CD4-positive, alpha-beta T cell treated with Interleukin-6 at 100 ng/mL for 8 hours (primary cell): ENCODE results near the gene MYBPC1.

Experiments
- DNase-seq: peaks from one replicate; pipeline ENCODE4 v3.0.0-alpha.2; 2020; ENCODE audit warnings: mixed read lengths, low spot score

Gene MYBPC1

GRCh38 chr12:101599771-101600484, 5.2 kb downstream of the MYBPC1 start:
- DNase-seq = no peak

- DNase-seq = no peak
Measured at GRCh38 chr12:101604132-101604531, 9.4 kb downstream of the MYBPC1 start.

DNA sequence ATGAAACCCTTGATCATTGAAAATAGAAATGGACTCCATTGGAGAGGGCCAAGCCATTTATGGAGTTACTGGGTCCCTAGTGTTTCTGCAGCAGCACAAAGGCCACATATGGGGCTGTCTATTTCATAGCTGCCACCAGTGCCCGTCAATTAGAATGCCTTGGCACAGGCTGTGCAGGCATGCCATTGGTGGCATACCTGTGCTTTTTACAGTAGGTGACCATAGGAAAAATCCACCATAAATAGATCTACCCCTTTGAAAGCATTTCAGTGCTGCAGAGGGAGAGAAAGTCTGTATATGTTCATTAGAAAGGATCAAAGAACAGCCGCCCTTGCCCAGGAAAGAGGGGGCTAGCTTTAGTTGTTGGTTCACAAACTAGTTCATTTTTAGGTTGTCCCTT, 13.1 kb downstream of the MYBPC1 start:
- DNase-seq = no peak

GRCh38 chr12:101608301-101609133, 13.7 kb downstream of the MYBPC1 start:
- no peak for DNase-seq

DNA sequence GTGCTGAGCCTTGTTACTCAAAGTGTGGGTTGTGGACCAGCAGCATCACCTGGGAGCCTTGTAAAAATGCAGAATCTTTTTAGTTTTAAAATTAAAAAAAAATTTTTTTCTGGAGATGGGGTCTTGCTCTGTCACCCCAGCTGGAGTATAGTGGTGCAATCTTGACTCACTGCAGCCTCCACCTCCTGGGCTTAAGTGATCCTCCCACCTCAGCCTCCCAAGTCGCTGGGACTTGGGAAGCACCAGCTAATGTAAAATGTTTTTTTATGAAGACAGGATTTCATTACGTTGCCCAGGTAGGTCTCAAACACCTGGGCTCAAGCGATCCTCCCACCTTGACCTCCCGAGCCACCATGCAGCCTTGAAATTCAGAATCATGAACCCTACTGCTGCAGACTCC, 14.4 kb downstream of the MYBPC1 start:
- no peak for DNase-seq

GRCh38 chr12:101612160-101612916, 17.6 kb downstream of the MYBPC1 start:
- DNase-seq = no peak

DNA sequence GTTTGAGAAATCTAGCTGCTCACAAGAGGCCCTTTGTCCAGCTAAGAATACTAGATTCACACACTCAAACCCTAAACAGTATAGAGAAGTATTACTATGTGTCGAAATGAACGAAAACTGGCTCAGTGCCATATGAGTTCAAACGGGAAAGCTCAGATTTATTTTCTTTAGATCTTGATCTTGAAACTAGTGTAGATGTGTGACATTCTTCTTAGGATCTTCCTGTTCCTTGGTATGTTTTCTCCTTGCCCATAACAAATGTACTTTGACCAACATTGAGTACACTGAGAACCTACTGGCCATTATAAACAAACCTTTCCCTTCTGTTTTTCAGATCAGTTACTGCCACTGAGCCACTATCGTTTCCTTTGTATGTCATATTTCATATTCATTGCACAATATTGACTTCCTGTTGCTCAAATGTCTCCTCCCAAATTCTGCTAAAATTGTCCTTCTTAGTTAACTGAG, 21.3 kb downstream of the MYBPC1 start:
- no peak for DNase-seq

DNA sequence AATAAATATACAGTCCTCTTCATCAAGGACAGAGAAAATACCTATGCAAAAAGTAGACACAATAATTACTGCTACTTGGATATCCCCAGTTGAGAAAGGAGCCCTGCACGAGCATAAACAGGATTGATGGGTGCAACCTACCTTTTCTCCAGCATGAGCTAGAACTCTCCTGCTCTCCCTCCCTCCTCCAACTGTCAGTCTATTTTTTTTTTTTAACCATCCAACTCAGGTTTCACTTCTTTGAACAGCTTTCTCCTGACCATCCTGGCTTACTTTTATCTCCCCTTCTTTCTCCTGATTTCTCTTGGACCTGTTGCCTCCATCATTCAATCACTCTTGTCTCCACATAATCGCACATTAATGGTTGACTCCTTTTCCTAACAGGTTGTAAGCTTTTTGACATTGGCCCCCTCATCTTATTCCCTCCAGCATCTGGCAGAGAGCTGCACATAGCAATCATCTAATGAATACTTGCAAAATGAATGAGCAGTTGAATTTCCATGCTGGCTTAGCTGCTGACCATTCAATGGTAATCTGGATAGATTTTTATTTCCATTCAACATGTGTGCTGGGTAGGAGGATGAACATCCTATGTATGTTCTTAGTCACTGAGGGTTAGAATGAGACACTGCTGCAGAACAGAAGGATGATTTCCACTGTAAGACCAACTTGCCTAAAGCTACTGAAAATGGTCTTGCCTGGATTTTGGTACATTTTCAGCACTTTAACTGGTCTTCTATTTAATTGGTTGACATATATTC, 24.4 kb downstream of the MYBPC1 start:
- DNase-seq = no peak

- DNase-seq = no peak
Measured at GRCh38 chr12:101619858-101620761, 25.3 kb downstream of the MYBPC1 start.

DNA sequence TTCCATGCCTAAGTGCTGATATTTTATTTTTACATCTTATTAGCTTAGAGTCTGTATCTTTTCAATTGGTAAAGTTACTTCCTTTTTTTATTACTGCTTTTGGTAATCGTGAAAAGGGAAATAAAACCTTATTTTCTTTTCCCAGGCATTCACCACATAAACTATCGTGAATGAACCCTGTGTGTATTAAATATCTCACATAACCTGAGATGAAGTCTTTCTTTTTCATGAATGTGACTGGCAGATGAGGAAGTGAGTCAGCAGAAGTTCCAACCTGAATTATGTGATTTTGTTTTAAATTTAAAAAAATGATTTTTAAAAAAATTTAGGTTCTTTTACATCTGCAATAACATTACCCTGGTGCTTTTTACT, 26.0 kb downstream of the MYBPC1 start:
- no peak for DNase-seq

- no peak for DNase-seq
Measured at GRCh38 chr12:101628676-101629075, 33.9 kb downstream of the MYBPC1 start.

DNA sequence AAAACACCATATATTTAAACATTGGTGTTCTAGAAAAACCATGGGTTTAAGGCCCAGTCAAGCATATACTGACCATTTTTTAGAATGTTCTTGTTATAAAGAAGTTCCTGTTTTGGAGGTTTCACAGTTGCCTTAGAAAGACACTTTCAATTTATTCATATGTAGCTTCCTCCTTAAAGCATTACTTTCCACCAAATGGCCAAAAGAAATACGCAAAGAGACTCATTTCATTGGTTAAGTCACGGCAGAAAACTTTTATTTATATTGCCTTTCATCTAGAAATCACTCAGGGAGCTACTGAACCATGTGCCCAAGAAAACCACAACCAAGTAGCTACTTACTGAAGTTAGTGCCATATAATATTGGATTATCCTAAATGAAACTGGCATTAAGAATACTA, 40.0 kb downstream of the MYBPC1 start:
- no peak for DNase-seq

- DNase-seq = no peak
Measured at GRCh38 chr12:101637936-101638335, 43.2 kb downstream of the MYBPC1 start.

DNA sequence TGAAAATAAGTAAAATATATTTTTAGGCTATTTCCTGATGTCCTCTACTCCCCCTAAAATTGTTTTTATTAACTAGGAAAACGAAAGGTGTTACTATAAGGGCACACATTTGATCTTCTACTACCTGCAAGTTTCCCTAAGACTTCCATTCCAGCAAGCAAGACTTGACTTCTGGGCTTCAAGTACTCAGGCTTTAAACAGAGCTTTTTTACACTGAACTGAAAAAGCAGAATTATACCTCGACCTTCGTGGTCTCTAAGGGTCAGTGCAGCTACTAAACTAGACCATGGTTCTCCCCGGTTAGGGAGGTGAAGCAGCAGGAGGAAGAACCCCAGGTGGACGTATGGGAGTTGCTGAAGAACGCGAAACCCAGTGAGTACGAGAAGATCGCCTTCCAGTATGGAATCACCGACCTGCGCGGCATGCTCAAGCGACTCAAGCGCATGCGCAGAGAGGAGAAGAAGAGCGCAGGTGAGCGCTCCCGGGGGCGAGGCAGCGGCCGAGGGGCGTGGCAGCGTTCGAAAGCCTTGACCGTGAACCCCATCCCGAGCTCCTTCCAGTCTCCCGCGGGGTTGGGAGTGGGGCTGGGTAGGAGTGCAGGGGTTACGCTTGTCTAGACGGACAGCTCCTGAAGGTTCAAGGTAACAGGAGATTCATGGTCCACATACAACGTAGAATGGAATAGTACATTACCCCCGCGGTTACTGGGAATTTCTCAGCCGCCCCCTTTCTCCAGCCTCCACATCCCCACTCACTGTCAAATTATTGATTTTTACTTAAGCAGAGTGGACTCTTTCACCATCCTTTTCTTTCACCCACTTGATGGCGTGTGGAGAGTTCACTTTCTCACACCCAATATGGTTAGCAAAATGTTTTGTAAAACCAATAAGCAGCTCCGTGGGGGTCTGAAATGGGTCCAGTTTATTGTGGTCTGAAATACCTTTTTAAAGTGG, 47.6 kb downstream of the MYBPC1 start:
- DNase-seq = no peak

GRCh38 chr12:101647711-101648110, 52.9 kb downstream of the MYBPC1 start:
- no peak for DNase-seq

- no peak for DNase-seq
Measured at GRCh38 chr12:101648195-101648594, 53.4 kb downstream of the MYBPC1 start.

DNA sequence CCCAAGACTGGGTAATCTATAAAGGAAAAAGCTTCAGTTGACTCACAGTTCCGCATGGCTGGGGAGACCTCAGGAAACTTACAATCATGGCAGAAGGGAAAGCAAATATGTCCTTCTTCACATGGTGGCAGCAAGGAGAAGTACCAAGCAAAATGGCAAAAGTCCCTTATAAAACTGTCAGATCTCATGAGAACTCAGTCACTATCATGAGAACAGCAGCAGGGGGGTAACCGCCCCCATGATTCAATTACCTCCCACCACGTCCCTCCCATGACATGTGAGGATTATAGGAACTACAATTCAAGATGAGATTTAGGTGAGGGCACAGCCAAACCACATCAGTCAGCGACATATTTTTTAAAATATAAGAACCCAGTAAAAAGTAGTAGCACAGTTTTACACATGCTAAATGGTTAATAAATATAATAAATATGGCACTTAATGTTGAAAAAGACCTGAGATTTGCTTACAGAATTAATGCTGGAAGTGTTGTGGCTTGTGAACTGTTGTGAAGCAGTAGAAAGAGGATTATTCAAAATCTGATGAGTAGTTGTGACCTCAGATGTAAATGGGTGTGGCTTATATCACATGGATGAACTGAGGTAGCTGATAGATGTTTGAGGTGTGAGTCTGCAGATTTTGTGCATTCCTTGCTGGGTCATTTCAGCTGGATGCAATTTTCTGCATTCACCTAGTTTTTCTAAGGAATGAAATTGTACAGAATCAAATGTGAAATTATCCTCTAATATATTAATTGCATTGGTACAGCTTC, 55.8 kb downstream of the MYBPC1 start:
- no peak for DNase-seq

GRCh38 chr12:101653030-101653429, 58.3 kb downstream of the MYBPC1 start:
- DNase-seq = no peak

DNA sequence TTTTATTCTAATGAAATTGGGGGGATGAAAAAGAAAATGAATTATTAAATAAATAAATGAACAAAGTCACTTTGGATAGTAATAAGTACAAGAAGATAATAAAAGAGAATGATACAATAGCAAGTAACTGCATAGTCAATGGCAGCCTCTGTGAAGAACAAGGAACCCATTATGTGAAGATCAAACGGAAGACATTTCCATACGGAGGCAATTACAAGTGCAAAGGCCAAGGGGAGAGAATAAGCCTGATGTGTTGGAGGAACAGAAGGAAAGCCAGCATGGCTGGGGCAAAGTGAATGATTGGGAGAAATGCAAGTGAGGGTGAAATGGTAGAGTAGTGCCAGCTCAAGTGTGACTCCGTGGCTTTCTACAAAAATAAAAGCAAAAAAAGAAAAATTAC, 58.7 kb downstream of the MYBPC1 start:
- DNase-seq = no peak
